HUES6 (cell line): ENCODE data around the gene GFRA1.

Source experiments
- H3K27ac ChIP-seq: 2 replicates; pipeline ENCODE4 v1.7.0; 2013; ENCODE audit warnings: low read depth, mild to moderate bottlenecking, low read length, inconsistent platforms
- H3K27me3 ChIP-seq: 2 replicates; pipeline ENCODE4 v1.6.1; 2013; ENCODE audit warnings: low read length; ENCODE audit not compliant: control insufficient read depth, insufficient read depth
- H3K36me3 ChIP-seq: 2 replicates; pipeline ENCODE4 v1.6.1; 2013; ENCODE audit warnings: low read length; ENCODE audit not compliant: control insufficient read depth, insufficient read depth
- H3K4me1 ChIP-seq: 2 replicates; pipeline ENCODE4 v1.6.1; 2013; ENCODE audit warnings: low read length; ENCODE audit not compliant: control insufficient read depth, insufficient read depth
- H3K4me3 ChIP-seq: 2 replicates; pipeline ENCODE4 v1.5.1; 2013; ENCODE audit warnings: low read depth, low read length
- H3K9ac ChIP-seq: one replicate; pipeline ENCODE4 v1.6.1; 2013; ENCODE audit warnings: mild to moderate bottlenecking, low read length
- H3K9me3 ChIP-seq: 2 replicates; pipeline ENCODE4 v1.6.1; 2013; ENCODE audit warnings: low read depth, low read length; ENCODE audit not compliant: control insufficient read depth, insufficient read depth

Gene GFRA1

GRCh38 chr10:116195039-116195438 is 78.0 kb downstream of the GFRA1 start:
- Histone ChIP-seq H3K27me3 (no peaks in the 10 kb centered on the region), H3K9me3 (peaks cover 12% of the 10 kb centered on the region), H3K4me3 (no peak overlapping the region; the same call in 1 of the 2 replicates), H3K27ac (no peak overlapping the region), H3K36me3 (no peaks in the 10 kb centered on the region), H3K9ac (no peak overlapping the region), H3K4me1 (no peaks in the 10 kb centered on the region)

- H3K27me3 ChIP-seq = no peaks in the 10 kb centered on the region
- H3K27ac ChIP-seq = no peak overlapping the region
- H3K9me3 ChIP-seq = peaks cover 12% of the 10 kb centered on the region
- H3K9ac ChIP-seq = no peak overlapping the region
- no peak overlapping the region for H3K4me3 ChIP-seq
- H3K4me1 ChIP-seq = no peaks in the 10 kb centered on the region
- no peaks in the 10 kb centered on the region for H3K36me3 ChIP-seq
Observed at GRCh38 chr10:116194061-116194460, 78.9 kb downstream of the GFRA1 start.

GRCh38 chr10:116190883-116191282 is 82.1 kb downstream of the GFRA1 start:
- Histone ChIP-seq H3K36me3 (no peaks in the 10 kb centered on the region), H3K9ac (no peak overlapping the region), H3K4me1 (no peaks in the 10 kb centered on the region), H3K4me3 (no peak overlapping the region), H3K27ac (no peak overlapping the region), H3K27me3 (no peaks in the 10 kb centered on the region), H3K9me3 (peaks cover 9% of the 10 kb centered on the region)

GRCh38 chr10:116186273-116186672 is 86.7 kb downstream of the GFRA1 start:
- H3K27me3 ChIP-seq = no peaks in the 10 kb centered on the region
- no peaks in the 10 kb centered on the region for H3K4me1 ChIP-seq

GRCh38 chr10:116185199-116185867 is 87.7 kb downstream of the GFRA1 start:
- H3K27ac ChIP-seq = no peak overlapping the region
- H3K9ac ChIP-seq = no peak overlapping the region
- no peaks in the 10 kb centered on the region for H3K4me1 ChIP-seq
- H3K36me3 ChIP-seq = no peaks in the 10 kb centered on the region
- no peak overlapping the region for H3K4me3 ChIP-seq
- H3K9me3 ChIP-seq = no peaks in the 10 kb centered on the region
- no peaks in the 10 kb centered on the region for H3K27me3 ChIP-seq

More at GRCh38 chr10:116186273-116186672, 86.7 kb downstream of the GFRA1 start:
- H3K9ac ChIP-seq = no peak overlapping the region
- no peak overlapping the region for H3K4me3 ChIP-seq
- no peaks in the 10 kb centered on the region for H3K9me3 ChIP-seq
- no peak overlapping the region for H3K27ac ChIP-seq
- no peaks in the 10 kb centered on the region for H3K36me3 ChIP-seq

GRCh38 chr10:116184512-116184794 is 88.6 kb downstream of the GFRA1 start:
- Histone ChIP-seq H3K36me3 (no peaks in the 10 kb centered on the region), H3K27me3 (no peaks in the 10 kb centered on the region), H3K4me3 (no peak overlapping the region), H3K27ac (no peak overlapping the region), H3K4me1 (no peaks in the 10 kb centered on the region), H3K9ac (no peak overlapping the region), H3K9me3 (no peaks in the 10 kb centered on the region)

- Histone ChIP-seq H3K9ac (no peak overlapping the region), H3K9me3 (no peaks in the 10 kb centered on the region), H3K4me1 (no peaks in the 10 kb centered on the region), H3K27ac (no peak overlapping the region), H3K4me3 (no peak overlapping the region), H3K27me3 (no peaks in the 10 kb centered on the region), H3K36me3 (no peaks in the 10 kb centered on the region)
Observed at GRCh38 chr10:116183733-116184511, 89.1 kb downstream of the GFRA1 start.

GRCh38 chr10:116182426-116182825 is 90.6 kb downstream of the GFRA1 start:
- Histone ChIP-seq H3K9me3 (no peaks in the 10 kb centered on the region), H3K36me3 (no peaks in the 10 kb centered on the region), H3K4me1 (no peaks in the 10 kb centered on the region), H3K27ac (no peak overlapping the region), H3K4me3 (no peak overlapping the region), H3K9ac (no peak overlapping the region), H3K27me3 (no peaks in the 10 kb centered on the region)

GRCh38 chr10:116178086-116178605 is 94.9 kb downstream of the GFRA1 start:
- H3K9me3 ChIP-seq = no peaks in the 10 kb centered on the region
- no peaks in the 10 kb centered on the region for H3K27me3 ChIP-seq
- H3K4me3 ChIP-seq = no peak overlapping the region
- no peak overlapping the region for H3K27ac ChIP-seq
- H3K4me1 ChIP-seq = no peaks in the 10 kb centered on the region
- H3K36me3 ChIP-seq = no peaks in the 10 kb centered on the region
- H3K9ac ChIP-seq = no peak overlapping the region

- no peaks in the 10 kb centered on the region for H3K9me3 ChIP-seq
- no peaks in the 10 kb centered on the region for H3K36me3 ChIP-seq
- H3K4me3 ChIP-seq = no peak overlapping the region
- H3K9ac ChIP-seq = no peak overlapping the region
- H3K27ac ChIP-seq = no peak overlapping the region
- no peaks in the 10 kb centered on the region for H3K27me3 ChIP-seq
- H3K4me1 ChIP-seq = peaks cover 7% of the 10 kb centered on the region; the same call in 1 of the 2 replicates
Observed at GRCh38 chr10:116175231-116175630, 97.8 kb downstream of the GFRA1 start.

GRCh38 chr10:116171505-116171904 is 101.5 kb downstream of the GFRA1 start:
- H3K4me1 ChIP-seq = peaks cover 7% of the 10 kb centered on the region; the same call in 1 of the 2 replicates
- no peaks in the 10 kb centered on the region for H3K27me3 ChIP-seq
- H3K4me3 ChIP-seq = no peak overlapping the region
- no peaks in the 10 kb centered on the region for H3K36me3 ChIP-seq
- H3K9ac ChIP-seq = no peak overlapping the region
- no peaks in the 10 kb centered on the region for H3K9me3 ChIP-seq
- H3K27ac ChIP-seq = no peak overlapping the region
